Mesendoderm (in vitro differentiated cells): ENCODE measurements around the gene CACNB1.

Source experiments
- DNase-seq: peaks from one replicate; pipeline ENCODE4 v3.0.0; 2013
- H2AK5ac ChIP-seq: 2 replicates; pipeline ENCODE4 v1.6.1; 2013; ENCODE audit warnings: low read length, inconsistent platforms
- H2BK120ac ChIP-seq: 2 replicates; pipeline ENCODE4 v1.6.1; 2013; ENCODE audit warnings: low read depth, mild to moderate bottlenecking, low read length, moderate library complexity, mixed read lengths
- H2BK15ac ChIP-seq: replicated peaks from 2 replicates; pipeline ENCODE4 v1.6.1; 2013; ENCODE audit warnings: low read depth, mild to moderate bottlenecking, moderate library complexity
- H2BK5ac ChIP-seq: 2 replicates; pipeline ENCODE4 v1.6.1; 2013; ENCODE audit warnings: low read length, inconsistent platforms
- H3K18ac ChIP-seq: 2 replicates; pipeline ENCODE4 v1.6.1; 2013; ENCODE audit warnings: mild to moderate bottlenecking, low read length, mixed read lengths
- H3K23ac ChIP-seq: one replicate; pipeline ENCODE4 v1.6.1; 2013; ENCODE audit warnings: low read length
- H3K27ac ChIP-seq: 2 replicates; pipeline ENCODE4 v1.5.1; 2013; ENCODE audit warnings: low read depth, mild to moderate bottlenecking, inconsistent platforms, low read length, moderate library complexity
- H3K27me3 ChIP-seq: 2 replicates; pipeline ENCODE4 v1.6.1; 2013; ENCODE audit warnings: low read length, control low read depth, mild to moderate bottlenecking, inconsistent platforms; ENCODE audit not compliant: insufficient read depth, poor library complexity
- H3K36me3 ChIP-seq: 2 replicates; pipeline ENCODE4 v1.6.1; 2013; ENCODE audit warnings: low read length, inconsistent platforms; ENCODE audit not compliant: control insufficient read depth, insufficient read depth
- H3K4ac ChIP-seq: one replicate; pipeline ENCODE4 v1.6.1; 2013; ENCODE audit warnings: low read depth, mild to moderate bottlenecking, low read length, moderate library complexity
- H3K4me1 ChIP-seq: 2 replicates; pipeline ENCODE4 v1.6.1; 2013; ENCODE audit warnings: low read depth, low read length, inconsistent platforms; ENCODE audit not compliant: control insufficient read depth
- H3K4me2 ChIP-seq: 2 replicates; pipeline ENCODE4 v1.6.1; 2013; ENCODE audit warnings: low read length
- H3K4me3 ChIP-seq: 2 replicates; pipeline ENCODE4 v1.5.1; 2013; ENCODE audit warnings: mild to moderate bottlenecking, low read length
- H3K56ac ChIP-seq: one replicate; pipeline ENCODE4 v1.6.1; 2013; ENCODE audit warnings: low read length
- H3K79me1 ChIP-seq: 2 replicates; pipeline ENCODE4 v1.6.1; 2013; ENCODE audit warnings: low read length, inconsistent platforms
- H3K79me2 ChIP-seq: 2 replicates; pipeline ENCODE4 v1.6.1; 2013; ENCODE audit warnings: mild to moderate bottlenecking, low read length; ENCODE audit not compliant: control insufficient read depth, insufficient read depth
- H3K9ac ChIP-seq: 2 replicates; pipeline ENCODE4 v1.6.1; 2013; ENCODE audit warnings: low read length, inconsistent platforms
- H4K5ac ChIP-seq: one replicate; pipeline ENCODE4 v1.6.1; 2013; ENCODE audit warnings: low read length
- H4K8ac ChIP-seq: one replicate; pipeline ENCODE4 v1.6.1; 2013; ENCODE audit warnings: low read depth, mild to moderate bottlenecking, control low read depth, low read length, moderate library complexity
- WGBS: extraction: QIAGEN DNeasy Blood & Tissue Kit; methylation state at CpG from one replicate; pipeline ENCODE4 v1.1.7; 2013; ENCODE audit warnings: low lambda C conversion rate, missing lambda C conversion rate; ENCODE audit not compliant: insufficient coverage; ENCODE audit errors: extremely low coverage; 5-methylcytosine and 5-hydroxymethylcytosine counted together

Gene CACNB1

DNA sequence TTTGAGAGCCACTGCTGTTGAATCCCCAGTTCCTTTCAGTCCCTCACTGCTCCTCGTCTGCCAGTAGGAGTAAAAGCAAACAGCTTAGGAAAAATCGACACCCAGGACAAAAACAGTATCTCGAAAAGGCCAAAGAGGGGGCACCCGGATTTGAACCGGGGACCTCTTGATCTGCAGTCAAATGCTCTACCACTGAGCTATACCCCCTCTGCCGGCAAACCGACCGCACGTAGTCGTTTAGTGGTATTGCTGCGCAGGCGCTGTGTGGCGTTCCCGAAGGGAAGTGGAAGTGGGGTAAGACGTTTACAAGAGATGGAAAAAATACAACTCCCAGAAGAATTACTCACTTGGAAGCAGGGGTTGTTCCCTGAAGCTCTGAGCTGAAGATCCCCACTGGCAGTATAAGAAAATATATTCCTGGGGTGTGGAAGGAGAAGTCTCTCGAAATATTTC, 43.8 kb downstream of the CACNB1 start:
- no peak overlapping the region for H3K23ac ChIP-seq
- H3K4me3 ChIP-seq, result peak overlapping the region; percentile 74
- H3K4ac ChIP-seq, result no peak overlapping the region
- no peak overlapping the region for H2BK15ac ChIP-seq
- H4K5ac ChIP-seq, result no peak overlapping the region
- H3K4me1 ChIP-seq, result peaks cover 2% of the 10 kb centered on the region
- H2BK5ac ChIP-seq, result no peak overlapping the region
- no peak overlapping the region for H2AK5ac ChIP-seq
- H3K56ac ChIP-seq, result peak overlapping the region; percentile 74
- H3K27me3 ChIP-seq, result peaks cover 6% of the 10 kb centered on the region
- DNase-seq, result peak; percentile 96
- no peak overlapping the region for H3K27ac ChIP-seq
- H3K18ac ChIP-seq, result no peak overlapping the region
- H2BK120ac ChIP-seq, result no peak overlapping the region
- H3K36me3 ChIP-seq, result no peaks in the 10 kb centered on the region
- WGBS, result no CpG with 5 or more reads among the region's 16 CpGs
- H4K8ac ChIP-seq, result no peak overlapping the region
- H3K4me2 ChIP-seq, result peak overlapping the region; percentile 27
- no peaks in the 10 kb centered on the region for H3K79me2 ChIP-seq
- H3K9ac ChIP-seq, result peak overlapping the region; percentile 69
- no peaks in the 10 kb centered on the region for H3K79me1 ChIP-seq

GRCh38 chr17:39151943-39152818, 45.3 kb downstream of the CACNB1 start:
- H3K4me2 ChIP-seq, result peak overlapping the region; percentile 67
- peak overlapping the region; percentile 71 for H3K56ac ChIP-seq
- peaks cover 6% of the 10 kb centered on the region for H3K27me3 ChIP-seq
- no peaks in the 10 kb centered on the region for H3K36me3 ChIP-seq
- H3K4ac ChIP-seq, result no peak overlapping the region
- H2AK5ac ChIP-seq, result no peak overlapping the region
- H3K79me1 ChIP-seq, result no peaks in the 10 kb centered on the region
- H3K4me3 ChIP-seq, result peak overlapping the region; percentile 26
- H3K27ac ChIP-seq, result no peak overlapping the region
- no peak overlapping the region for H2BK120ac ChIP-seq
- H4K5ac ChIP-seq, result no peak overlapping the region
- H3K79me2 ChIP-seq, result no peaks in the 10 kb centered on the region
- no peak overlapping the region for H2BK5ac ChIP-seq
- no peak overlapping the region for H3K23ac ChIP-seq
- H3K9ac ChIP-seq, result peak overlapping the region; percentile 56
- H2BK15ac ChIP-seq, result no peak overlapping the region
- H3K18ac ChIP-seq, result no peak overlapping the region
- H4K8ac ChIP-seq, result no peak overlapping the region
- DNase-seq, result no peak
- peaks cover 2% of the 10 kb centered on the region for H3K4me1 ChIP-seq
- no CpG with 5 or more reads among the region's 25 CpGs for WGBS

- no peak within 1 kb of the TSS for H2BK15ac ChIP-seq
- H3K23ac ChIP-seq, result no peak within 1 kb of the TSS
- H3K4ac ChIP-seq, result no peak within 1 kb of the TSS
- no peak within 1 kb of the TSS for H4K8ac ChIP-seq
- WGBS, result no CpG with 5 or more reads among the region's 68 CpGs
- H3K27me3 ChIP-seq, result peaks cover 6% of the 10 kb centered on the region
- no peak within 1 kb of the TSS for H2BK120ac ChIP-seq
- H3K79me1 ChIP-seq, result no peaks in the 10 kb centered on the region
- DNase-seq, result no peak
- no peak within 1 kb of the TSS for H3K18ac ChIP-seq
- H3K36me3 ChIP-seq, result no peaks in the 10 kb centered on the region
- peak within 1 kb of the TSS; percentile 49 for H3K9ac ChIP-seq
- H2BK5ac ChIP-seq, result no peak within 1 kb of the TSS
- H4K5ac ChIP-seq, result no peak within 1 kb of the TSS
- peaks cover 2% of the 10 kb centered on the region for H3K4me1 ChIP-seq
- peak within 1 kb of the TSS; percentile 12 for H3K4me3 ChIP-seq
- peak within 1 kb of the TSS; percentile 67 for H3K4me2 ChIP-seq
- H3K79me2 ChIP-seq, result no peaks in the 10 kb centered on the region
- no peak within 1 kb of the TSS for H3K27ac ChIP-seq
- peak within 1 kb of the TSS; percentile 71 for H3K56ac ChIP-seq
- no peak within 1 kb of the TSS for H2AK5ac ChIP-seq
Measured at GRCh38 chr17:39151150-39151942, 46.1 kb downstream of the CACNB1 start, which contains the start of gene PLXDC1. PLXDC1 (minus strand) TSS chr17:39151637; CDS start chr17:39151437, 200 bp downstream.

DNA sequence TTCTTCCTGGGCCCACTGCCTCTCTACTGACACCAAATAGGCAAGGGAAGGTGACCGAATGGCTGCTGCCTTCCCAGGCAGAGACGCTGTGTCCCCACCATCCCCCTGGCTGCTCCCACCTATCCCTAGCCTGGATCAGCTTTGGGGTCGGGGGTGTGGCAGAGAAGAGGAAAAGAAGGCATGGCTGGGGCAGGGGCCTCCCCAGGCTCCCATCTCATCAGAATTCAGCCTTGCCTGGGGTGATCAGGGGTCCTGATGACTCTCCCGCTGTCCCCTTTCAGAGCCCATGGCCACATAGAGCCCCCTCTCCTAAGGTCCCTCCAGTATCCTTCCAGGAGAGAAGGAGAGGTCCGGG, 46.7 kb downstream of the CACNB1 start:
- no peak for DNase-seq
- no peak overlapping the region for H2BK15ac ChIP-seq
- H3K4me2 ChIP-seq, result peak overlapping the region; percentile 15
- H3K79me1 ChIP-seq, result no peaks in the 10 kb centered on the region
- H4K5ac ChIP-seq, result no peak overlapping the region
- no peak overlapping the region for H3K9ac ChIP-seq
- no peaks in the 10 kb centered on the region for H3K79me2 ChIP-seq
- H2AK5ac ChIP-seq, result no peak overlapping the region
- H3K23ac ChIP-seq, result no peak overlapping the region
- H4K8ac ChIP-seq, result no peak overlapping the region
- no peak overlapping the region for H3K27ac ChIP-seq
- H2BK5ac ChIP-seq, result no peak overlapping the region
- H3K56ac ChIP-seq, result peak overlapping the region; percentile 45
- peaks cover 6% of the 10 kb centered on the region for H3K27me3 ChIP-seq
- H3K4ac ChIP-seq, result no peak overlapping the region
- WGBS, result no CpG with 5 or more reads among the region's 5 CpGs
- no peak overlapping the region for H3K4me3 ChIP-seq
- no peaks in the 10 kb centered on the region for H3K36me3 ChIP-seq
- H3K18ac ChIP-seq, result no peak overlapping the region
- H2BK120ac ChIP-seq, result no peak overlapping the region
- peaks cover 2% of the 10 kb centered on the region for H3K4me1 ChIP-seq

DNA sequence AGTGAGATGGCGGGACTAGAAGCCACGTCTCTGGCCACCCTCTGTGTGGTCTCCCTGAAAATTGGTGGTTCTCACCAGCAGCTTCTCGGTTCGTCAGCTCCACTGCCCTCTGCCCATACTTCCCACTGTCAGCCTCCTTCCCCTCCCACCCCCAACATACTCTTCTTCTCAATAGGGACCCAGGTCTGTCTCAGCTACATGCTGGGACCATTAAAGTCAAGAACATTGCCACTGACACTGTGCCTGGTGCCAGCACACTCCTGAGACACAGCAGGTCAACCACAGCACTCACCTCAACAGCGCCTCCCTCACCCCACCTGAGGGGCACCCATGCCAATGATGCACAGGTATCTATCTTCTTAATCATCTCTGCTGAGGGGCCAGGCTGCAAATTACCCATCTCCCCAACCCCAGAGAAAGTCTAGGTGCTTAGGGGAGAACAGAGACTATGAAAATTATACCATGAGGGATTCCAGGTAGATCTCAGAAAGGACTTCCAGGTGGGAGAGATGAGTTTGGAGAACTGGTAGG, 47.3 kb downstream of the CACNB1 start:
- no peak overlapping the region for H3K23ac ChIP-seq
- H4K8ac ChIP-seq, result no peak overlapping the region
- no peak for DNase-seq
- H3K27ac ChIP-seq, result no peak overlapping the region
- no peak overlapping the region for H2AK5ac ChIP-seq
- H3K9ac ChIP-seq, result no peak overlapping the region
- H3K36me3 ChIP-seq, result no peaks in the 10 kb centered on the region
- H2BK5ac ChIP-seq, result no peak overlapping the region
- H3K4me2 ChIP-seq, result no peak overlapping the region
- H2BK15ac ChIP-seq, result no peak overlapping the region
- H2BK120ac ChIP-seq, result no peak overlapping the region
- no CpG with 5 or more reads among the region's 5 CpGs for WGBS
- no peak overlapping the region for H4K5ac ChIP-seq
- no peak overlapping the region for H3K18ac ChIP-seq
- H3K4me1 ChIP-seq, result peaks cover 2% of the 10 kb centered on the region
- H3K56ac ChIP-seq, result no peak overlapping the region
- no peaks in the 10 kb centered on the region for H3K79me1 ChIP-seq
- H3K27me3 ChIP-seq, result peaks cover 6% of the 10 kb centered on the region
- no peak overlapping the region for H3K4ac ChIP-seq
- H3K4me3 ChIP-seq, result no peak overlapping the region
- no peaks in the 10 kb centered on the region for H3K79me2 ChIP-seq
